ENCODE measurements around the gene DNASE1L3. TPM values are rescaled to one million over a fixed set of nuclear protein-coding genes. Genes with fewer than 3 reads are reported as not detected.
"Not testable (repeated sequence)": the region's sequence is repeated elsewhere in the genome, so short reads cannot be mapped to it uniquely, and the experiment has no call there.

The DNASE1L3 gene
- total and polyA plus RNA-seq, 12 donors = 1.2 to 4.6 (median 2.4) TPM

DNA sequence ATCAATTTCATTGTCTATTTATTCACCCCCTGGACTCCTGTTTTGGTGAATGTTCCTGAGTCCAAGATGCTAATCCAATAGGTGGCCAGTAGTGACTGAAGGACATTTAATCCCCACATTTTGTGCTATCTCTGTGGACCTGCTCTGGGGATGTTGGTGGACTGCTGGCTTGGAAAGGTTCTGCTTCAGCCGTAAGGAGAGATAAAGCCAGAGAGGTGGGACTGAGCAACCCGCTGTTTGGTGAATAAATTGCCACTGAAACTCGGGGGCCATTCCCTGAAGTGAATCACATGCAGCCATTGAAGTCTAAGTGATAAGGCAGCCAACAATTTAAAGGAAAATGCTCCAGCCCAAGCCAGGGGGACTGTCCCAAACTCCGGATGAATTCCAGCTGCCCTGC lies 25.2 kb upstream of the DNASE1L3 start:
- peaks cover 0 to 22% (median 14%) of the 10 kb centered on the region in 9 donors for H3K4me1 ChIP-seq
- no peaks in the 10 kb centered on the region for H3K36me3 ChIP-seq
- ATAC-seq (no peak), DNase-seq (no peak)
- no peaks in the 10 kb centered on the region for H3K27me3 ChIP-seq
- TF ChIP-seq, protein P1, sequence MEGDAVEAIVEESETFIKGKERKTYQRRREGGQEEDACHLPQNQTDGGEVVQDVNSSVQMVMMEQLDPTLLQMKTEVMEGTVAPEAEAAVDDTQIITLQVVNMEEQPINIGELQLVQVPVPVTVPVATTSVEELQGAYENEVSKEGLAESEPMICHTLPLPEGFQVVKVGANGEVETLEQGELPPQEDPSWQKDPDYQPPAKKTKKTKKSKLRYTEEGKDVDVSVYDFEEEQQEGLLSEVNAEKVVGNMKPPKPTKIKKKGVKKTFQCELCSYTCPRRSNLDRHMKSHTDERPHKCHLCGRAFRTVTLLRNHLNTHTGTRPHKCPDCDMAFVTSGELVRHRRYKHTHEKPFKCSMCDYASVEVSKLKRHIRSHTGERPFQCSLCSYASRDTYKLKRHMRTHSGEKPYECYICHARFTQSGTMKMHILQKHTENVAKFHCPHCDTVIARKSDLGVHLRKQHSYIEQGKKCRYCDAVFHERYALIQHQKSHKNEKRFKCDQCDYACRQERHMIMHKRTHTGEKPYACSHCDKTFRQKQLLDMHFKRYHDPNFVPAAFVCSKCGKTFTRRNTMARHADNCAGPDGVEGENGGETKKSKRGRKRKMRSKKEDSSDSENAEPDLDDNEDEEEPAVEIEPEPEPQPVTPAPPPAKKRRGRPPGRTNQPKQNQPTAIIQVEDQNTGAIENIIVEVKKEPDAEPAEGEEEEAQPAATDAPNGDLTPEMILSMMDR (IDR thresholded peaks at IDR 0.05) = no peak
- intact Hi-C loops (cut with DNase I) = loop anchor here in 7 of 10 donors (5.0 to 10.0 kb wide), 6 partner anchors 51 to 71 kb away; partner anchors contain the start of genes HTD2 (in 2 of the 7) and RPP14 (in 2 of the 7)
- no peak overlapping the region for H3K27ac ChIP-seq
- WGBS, 2 donors = 62 to 65% methylated on average over 4 of the region's 4 CpGs
- no peaks in the 10 kb centered on the region for H3K9me3 ChIP-seq
- no peak overlapping the region for H3K4me3 ChIP-seq

DNA sequence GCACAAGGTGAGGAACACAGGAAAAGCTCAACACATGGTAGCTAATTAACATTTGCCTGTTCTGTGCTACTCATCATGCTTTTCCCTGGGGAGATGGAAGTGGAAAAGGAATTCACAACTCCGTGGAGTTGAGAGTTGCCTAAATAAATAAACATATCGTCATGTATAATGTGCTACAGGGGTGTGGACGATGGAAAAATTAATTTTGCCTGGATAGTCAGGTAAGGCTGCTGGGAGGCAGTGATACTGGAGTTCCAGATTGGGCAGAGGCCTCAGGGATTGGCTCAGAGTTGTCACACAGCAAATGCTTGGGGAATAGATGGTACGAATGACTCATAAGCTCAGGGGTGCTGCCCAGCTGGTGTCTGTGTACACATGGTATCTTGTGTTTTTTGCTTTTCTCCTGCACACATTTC lies 23.8 kb upstream of the DNASE1L3 start:
- no peak for DNase-seq
- H3K27me3 ChIP-seq = peaks cover 0 to 6% (median 0%) of the 10 kb centered on the region in 7 donors
- TF ChIP-seq, protein P1 (IDR thresholded peaks at IDR 0.05) = no peak
- peaks cover 0 to 21% (median 14%) of the 10 kb centered on the region in 9 donors for H3K4me1 ChIP-seq
- H3K9me3 ChIP-seq = no peaks in the 10 kb centered on the region
- H3K36me3 ChIP-seq = no peaks in the 10 kb centered on the region
- intact Hi-C loops (cut with DNase I) = loop anchor here in 3 of 10 donors (10.0 kb wide), 3 partner anchors 50 to 70 kb away; partner anchors contain the start of genes HTD2 (in 1 of the 3) and RPP14 (in 1 of the 3)
- no peak overlapping the region for H3K27ac ChIP-seq
- WGBS, 2 donors = 40 to 53% methylated on average over 4 of the region's 4 CpGs
- ATAC-seq = no peak
- H3K4me3 ChIP-seq = no peak overlapping the region

DNA sequence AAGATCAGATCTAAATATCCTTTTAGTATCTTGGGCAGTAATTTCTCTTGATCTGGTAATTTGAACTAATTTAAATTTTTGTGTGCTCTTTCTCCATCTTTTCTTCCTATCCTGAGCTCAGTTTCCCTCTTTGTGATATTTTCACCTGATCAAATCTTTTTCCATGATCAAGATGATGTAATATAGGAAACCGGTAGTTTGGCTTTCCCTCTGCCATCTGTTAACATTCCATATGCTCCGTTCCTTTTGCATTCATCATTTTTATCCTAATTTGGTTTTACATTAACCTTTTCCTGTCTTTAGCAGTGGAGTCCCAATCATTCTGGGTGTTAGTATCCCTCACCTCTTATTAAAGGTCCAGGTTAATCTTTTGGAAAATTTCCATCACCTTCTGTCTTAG lies 20.9 kb upstream of the DNASE1L3 start:
- Histone ChIP-seq H3K36me3 (no peaks in the 10 kb centered on the region), H3K9me3 (no peaks in the 10 kb centered on the region), H3K4me1 (peaks cover 0 to 5% (median 2%) of the 10 kb centered on the region in 9 donors), H3K27ac (no peak overlapping the region), H3K27me3 (peaks cover 0 to 6% (median 0%) of the 10 kb centered on the region in 7 donors), H3K4me3 (no peak overlapping the region)
- intact Hi-C loops (cut with DNase I) = loop anchor here in 3 of 10 donors (10.0 kb wide), 3 partner anchors 47 to 73 kb away; partner anchors contain the start of genes HTD2 (in 1 of the 3) and RPP14 (in 1 of the 3)
- 42% methylated on average over 2 of the region's 2 CpGs for WGBS, 2 donors
- ATAC-seq (no peak), DNase-seq (no peak)
- TF ChIP-seq, protein P1 (IDR thresholded peaks at IDR 0.05) = no peak

DNA sequence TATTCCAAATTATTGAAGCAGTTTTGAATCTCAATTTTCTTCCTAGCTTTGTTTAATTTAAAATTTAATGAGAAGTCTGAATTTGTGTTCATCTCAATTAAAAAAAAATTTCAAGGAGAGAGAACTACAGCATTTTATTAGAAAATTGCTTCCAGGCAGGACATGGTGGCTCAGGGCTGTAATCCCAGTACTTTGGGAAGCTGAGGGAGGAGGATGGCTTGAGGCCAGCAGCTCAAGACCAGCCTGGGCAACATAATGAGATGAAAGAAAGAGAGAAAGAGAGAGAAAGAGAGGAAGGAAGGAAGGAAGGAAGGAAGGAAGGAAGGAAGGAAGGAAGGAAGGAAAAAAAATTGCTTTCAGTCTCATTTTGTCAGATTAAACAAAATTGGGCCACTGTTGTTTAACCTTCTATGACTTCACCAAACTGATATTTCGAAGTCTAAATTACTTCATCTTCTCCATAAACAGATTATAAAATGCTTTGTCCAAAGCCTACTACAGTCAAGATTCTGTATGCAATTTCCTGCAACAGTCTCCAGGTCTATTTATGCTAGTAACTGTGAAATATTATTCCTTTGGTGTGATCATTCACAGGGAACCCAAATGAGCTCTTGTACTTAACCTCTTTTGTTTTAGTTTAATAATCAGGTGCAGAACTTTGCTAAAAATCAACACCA lies 20.2 kb upstream of the DNASE1L3 start:
- DNase-seq (no peak), ATAC-seq (no peak)
- Histone ChIP-seq H3K4me3 (no peak overlapping the region), H3K36me3 (no peaks in the 10 kb centered on the region), H3K4me1 (no peaks in the 10 kb centered on the region), H3K27ac (no peak overlapping the region), H3K9me3 (no peaks in the 10 kb centered on the region), H3K27me3 (peaks cover 0 to 6% (median 0%) of the 10 kb centered on the region in 7 donors)
- WGBS, 2 donors = 0 to 47% methylated on average over 1 of the region's 1 CpG
- intact Hi-C loops (cut with DNase I) = loop anchor here in 3 of 10 donors (10.0 kb wide), 3 partner anchors 46 to 74 kb away; partner anchors contain the start of genes HTD2 (in 1 of the 3) and RPP14 (in 1 of the 3)
- TF ChIP-seq, protein P1 (IDR thresholded peaks at IDR 0.05) = no peak

DNA sequence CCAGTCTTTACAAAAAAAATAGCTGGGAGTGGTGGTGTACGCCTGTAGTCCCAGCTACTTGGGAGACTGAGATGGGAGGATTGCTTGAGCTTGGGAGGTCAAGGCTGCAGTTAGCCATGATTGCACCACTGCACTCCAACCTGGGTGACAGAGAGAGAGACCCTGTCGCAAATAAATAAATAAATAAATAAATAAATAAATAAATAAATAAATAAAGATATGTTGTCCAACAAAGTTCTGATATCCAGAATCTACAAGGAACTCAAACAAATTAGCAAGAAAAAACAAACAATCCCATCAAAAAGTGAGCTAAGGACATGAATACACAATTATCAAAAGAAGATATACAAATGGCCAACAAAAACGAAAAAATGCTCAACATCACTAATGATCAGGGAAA lies 17.2 kb upstream of the DNASE1L3 start:
- H3K9me3 ChIP-seq; DNase-seq; H3K27ac ChIP-seq; H3K27me3 ChIP-seq; H3K4me3 ChIP-seq; intact Hi-C loops (cut with DNase I); H3K4me1 ChIP-seq; H3K36me3 ChIP-seq; ATAC-seq: not testable (repeated sequence)
- 94 to 97% methylated on average over 3 of the region's 3 CpGs for WGBS, 2 donors

All from heart right ventricle (tissue), 16 donors.